Measurements from ENCODE around the gene ZNF735. TPM values are rescaled to one million over a fixed set of nuclear protein-coding genes. Genes with fewer than 3 reads are reported as not detected.

The ZNF735 gene
- total RNA-seq (2021; fragmentation: NEBNext Ultra II Directional; extraction: Animal tissue kit (Norgen Biotek cat#: 25700)) = not detected in 2 replicates
- polyA plus RNA-seq (2011; rRNA removed) = not detected in 2 replicates
- polyA plus RNA-seq (2011; cell fraction: cytosol; rRNA removed) = not detected
- polyA plus RNA-seq (2011; cell fraction: nucleus; rRNA removed) = not detected
- not detected in 4 replicates for polyA plus RNA-seq (2012, experiment 1 of 2)
- not detected for polyA plus RNA-seq (2012, experiment 2 of 2)
- polyA plus RNA-seq (2013, experiment 1 of 2) = not detected
- polyA plus RNA-seq (2013, experiment 2 of 2) = not detected
- polyA minus RNA-seq (2011; rRNA and poly(A)+ RNA removed) = not detected in 2 replicates
- polyA minus RNA-seq (2011; cell fraction: cytosol; rRNA and poly(A)+ RNA removed) = not detected
- not detected for polyA minus RNA-seq (2011; cell fraction: nucleus; rRNA and poly(A)+ RNA removed)
- long read RNA-seq, experiment 1 = 0 reads
- long read RNA-seq, experiment 2 = 0 reads

DNA sequence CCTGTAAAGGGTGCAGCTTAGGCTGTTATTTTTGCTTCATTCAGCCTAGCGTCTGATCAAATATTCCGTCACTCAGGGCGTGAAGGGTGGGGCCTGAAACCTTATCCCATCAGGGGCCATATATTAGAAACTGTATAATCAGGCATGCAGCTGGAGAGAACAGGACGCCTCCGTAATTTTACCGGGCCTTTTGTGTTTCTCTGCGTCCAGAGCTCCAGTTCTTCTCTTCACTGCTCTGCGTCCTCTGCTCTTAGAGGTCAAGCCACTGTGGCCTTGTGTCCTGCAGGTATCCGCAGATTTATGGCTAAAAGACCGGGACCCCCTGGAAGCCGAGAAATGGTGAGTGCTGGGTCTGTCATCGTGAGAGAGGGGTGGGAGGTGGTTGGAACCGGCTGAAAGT, at the start of gene ZNF735:
Gene ZNF735, plus strand, starts transcription at position 301 of the 400 bp plus-strand sequence. Its CDS starts 0 bp downstream, at position 301.
- no peaks in the 10 kb centered on the region for H3K23me2 ChIP-seq (ENCODE audit: low read depth, low read length)
- H3K23ac ChIP-seq (ENCODE audit: insufficient read length) = no peak within 1 kb of the TSS
- H3K79me1 ChIP-seq (ENCODE audit: low read depth, low read length) = no peaks in the 10 kb centered on the region
- no peak within 1 kb of the TSS for H3K14ac ChIP-seq (ENCODE audit: insufficient read length)
- no peak within 1 kb of the TSS for H4K91ac ChIP-seq (replicated peaks; ENCODE audit: insufficient read length, low read length)
- no peak within 1 kb of the TSS for H3K4ac ChIP-seq (replicated peaks; ENCODE audit: insufficient read length, low read depth, low read length)
- no peaks in the 10 kb centered on the region for H3K79me2 ChIP-seq (ENCODE audit: control insufficient read depth in 1 of 2, insufficient read depth in 2 of 2, low read length in 2 of 2)
- CTCF ChIA-PET (ENCODE audit: partially characterized antibody) = no interaction called here
- no peak within 1 kb of the TSS for H4K5ac ChIP-seq (ENCODE audit: insufficient read length, low read depth, low read length)
- H2BK5ac ChIP-seq (ENCODE audit: low read depth, low read length) = no peak within 1 kb of the TSS
- POLR2A ChIA-PET (ENCODE audit: partially characterized antibody) = no interaction called here
- no peaks in the 10 kb centered on the region for H3K27me3 ChIP-seq (replicated peaks in 1 of 4; ENCODE audit: control insufficient read depth in 3 of 4, extremely low read depth in 1 of 4, insufficient read depth in 3 of 4, low read length in 3 of 4)
- TF ChIP-seq BACH1 (IDR thresholded peaks at IDR 0.05; ENCODE audit: low read length) (no peak), BCL11A (IDR thresholded peaks at IDR 0.05; ENCODE audit: low read depth in 2 of 2, low read length in 2 of 2) (no peak), NRF1 (IDR thresholded peaks at IDR 0.05; ENCODE audit: low read depth, low read length) (no peak), SAP30 (IDR thresholded peaks at IDR 0.05; ENCODE audit: insufficient read depth, insufficient replicate concordance, low read length) (no peak), TEAD4 (IDR thresholded peaks at IDR 0.05; ENCODE audit: low read depth, low read length) (no peak), PHF8 (conservative IDR thresholded peaks at IDR 0.05; ENCODE audit: low read depth, low read length) (no peak), SP2 (IDR thresholded peaks at IDR 0.05; ENCODE audit: low read length) (no peak), EP300 (IDR thresholded peaks at IDR 0.05; ENCODE audit: borderline replicate concordance in 1 of 2, low read depth in 2 of 2, low read length in 2 of 2) (no peak), SIN3A (conservative IDR thresholded peaks at IDR 0.05 in 1 of 2, IDR thresholded peaks at IDR 0.05 in 1 of 2; ENCODE audit: low read depth in 1 of 2, low read length in 2 of 2) (no peak), RXRA (IDR thresholded peaks at IDR 0.05; ENCODE audit: insufficient read depth, low read depth, low read length) (no peak), TBP (IDR thresholded peaks at IDR 0.05; ENCODE audit: low read depth, low read length) (no peak), FOSL1 (IDR thresholded peaks at IDR 0.05; ENCODE audit: insufficient read depth, low read depth, low read length) (no peak), YY1 (IDR thresholded peaks at IDR 0.05; ENCODE audit: low read depth, low read length) (no peak)
- DNase-seq (ENCODE audit: low read depth in 1 of 2, low spot score in 2 of 2) = no peak
- H3K4me3 ChIP-seq (ENCODE audit: extremely low read depth in 1 of 4, insufficient read depth in 2 of 4, low read depth in 3 of 4, low read length in 4 of 4) = no peak within 1 kb of the TSS
- peaks cover 43 to 68% of the 10 kb centered on the region in 2 experiments for H3K9me3 ChIP-seq (ENCODE audit: insufficient read depth in 2 of 2, low read depth in 1 of 2, low read length in 1 of 2)
- no peak for FAIRE-seq
- H3K4me1 ChIP-seq (replicated peaks in 1 of 4; ENCODE audit: control insufficient read depth in 3 of 4, insufficient read depth in 4 of 4, low read length in 3 of 4) = no peaks in the 10 kb centered on the region
- H2BK12ac ChIP-seq (ENCODE audit: low read depth, low read length) = no peak within 1 kb of the TSS
- H3K56ac ChIP-seq (replicated peaks; ENCODE audit: insufficient read length, low read depth, low read length) = no peak within 1 kb of the TSS
- no peak within 1 kb of the TSS for H4K8ac ChIP-seq (ENCODE audit: extremely low read depth, insufficient read depth, low read length)
- H4K20me1 ChIP-seq (replicated peaks in 1 of 2; ENCODE audit: control insufficient read depth in 1 of 2, insufficient read depth in 2 of 2, low read length in 2 of 2) = no peaks in the 10 kb centered on the region
- H3K4me2 ChIP-seq (ENCODE audit: insufficient read depth in 1 of 2, low read depth in 2 of 2, low read length in 2 of 2) = no peak within 1 kb of the TSS
- no peak within 1 kb of the TSS for H3K18ac ChIP-seq (ENCODE audit: extremely low read depth, low read length)
- H3K27ac ChIP-seq (ENCODE audit: low read depth, low read length) = no peak within 1 kb of the TSS
- WGBS, 2 experiments (ENCODE audit: extremely low coverage in 1 of 2, insufficient coverage in 1 of 2, insufficient read length in 1 of 2, insufficient replicate concordance in 2 of 2, low coverage in 1 of 2, low lambda C conversion rate in 2 of 2, missing lambda C conversion rate in 1 of 2) = 82% methylated on average over 10 of the region's 13 CpGs; no CpG with 5 or more reads in 1 of the 2 experiments
- H2BK15ac ChIP-seq (ENCODE audit: low read length) = no peak within 1 kb of the TSS
- H2BK120ac ChIP-seq (replicated peaks; ENCODE audit: low read depth, low read length) = no peak within 1 kb of the TSS
- H3K36me3 ChIP-seq (ENCODE audit: control insufficient read depth in 2 of 4, insufficient read depth in 4 of 4, low read length in 3 of 4) = no peaks in the 10 kb centered on the region
- H2BK20ac ChIP-seq (ENCODE audit: low read length) = no peak within 1 kb of the TSS
- H2AFZ ChIP-seq (ENCODE audit: low read length) = no peak within 1 kb of the TSS
- H2AK5ac ChIP-seq (ENCODE audit: low read depth, low read length) = no peak within 1 kb of the TSS
- no peak within 1 kb of the TSS for H3K9ac ChIP-seq (replicated peaks in 1 of 4; ENCODE audit: extremely low read depth in 1 of 4, low read depth in 3 of 4, low read length in 3 of 4)
